Endothelial cell of umbilical vein (primary cell): Measurements from ENCODE around the gene RAB3GAP2. TPM values are rescaled to one million over a fixed set of nuclear protein-coding genes. Genes with fewer than 3 reads are reported as not detected.

Experiments used
- BruUV-seq: library from RNA; stranded (reverse); fragments of 400-500 nt; replicated peaks from 2 replicates; lab custom pipeline; 2021; lab: Mats Ljungman, UMichigan
- CTCF ChIA-PET: fragments of 300-600, 350-600 bp; sonication (Branson Sonifier 250); formaldehyde crosslinking; loops from one replicate; lab custom pipeline; 2021; ENCODE audit warnings: antibody characterized with exemption, inconsistent platforms; lab: Charles Lee
- POLR2A ChIA-PET: fragments of 300-600, 350-600 bp; sonication (Branson Sonifier 250); formaldehyde crosslinking; loops from one replicate; lab custom pipeline; 2021; ENCODE audit warnings: antibody characterized with exemption, inconsistent platforms; lab: Charles Lee
- DNase-seq: peaks from one replicate; pipeline ENCODE4 v3.0.0-alpha.2; 2011; ENCODE audit warnings: low read depth, low spot score
- FAIRE-seq: peaks from 2 replicates; lab custom pipeline; 2011; peaks lifted over from hg19 to GRCh38; lab: Jason Lieb, UNC
- H2AFZ ChIP-seq: 2 replicates; pipeline ENCODE4 v1.6.0; 2012; ENCODE audit warnings: low read depth, low read length, control low read depth, inconsistent platforms
- H3K27ac ChIP-seq: 2 replicates; pipeline ENCODE4 v1.5.1; 2011; ENCODE audit warnings: low read depth, mild to moderate bottlenecking, control low read depth, low read length, moderate library complexity; ENCODE audit not compliant: insufficient read depth
- H3K27me3 ChIP-seq, 2 experiments: 2 replicates each; pipeline versions ENCODE4 v1.6.0 to v1.6.1; 2011; ENCODE audit warnings: low read length in 2 of 2, mixed read lengths in 1 of 2; ENCODE audit not compliant: control insufficient read depth in 2 of 2, insufficient read depth in 2 of 2
- H3K36me3 ChIP-seq, 2 experiments: 2 replicates in 1 of 2; 3 replicates in 1 of 2; pipeline ENCODE4 v1.5.1; 2011; ENCODE audit warnings: low read length in 2 of 2, mild to moderate bottlenecking in 1 of 2, moderate library complexity in 1 of 2; ENCODE audit not compliant: control insufficient read depth in 2 of 2, insufficient read depth in 2 of 2; ENCODE audit errors: extremely low read depth in 1 of 2
- H3K4me1 ChIP-seq: 3 replicates; pipeline ENCODE4 v1.5.1; 2011; ENCODE audit warnings: mild to moderate bottlenecking, low read length; ENCODE audit not compliant: control insufficient read depth, insufficient read depth; ENCODE audit errors: extremely low read depth
- H3K4me2 ChIP-seq: 2 replicates; pipeline ENCODE4 v1.6.1; 2011; ENCODE audit warnings: low read length, control low read depth, mixed read lengths; ENCODE audit not compliant: insufficient read depth
- H3K4me3 ChIP-seq, 3 experiments: fragments of 200-600 bp in 1 of 3; sonication (generic), shearing (Covaris generic) in 1 of 3; replicated peaks in 1 of 3; 2 replicates each; pipeline ENCODE4 v1.5.1; 2011 to 2016; ENCODE audit warnings: control low read depth in 3 of 3, low read length in 3 of 3, mild to moderate bottlenecking in 2 of 3, inconsistent platforms in 1 of 3, low read depth in 1 of 3, moderate library complexity in 1 of 3; ENCODE audit not compliant: insufficient read depth in 1 of 3
- H3K79me2 ChIP-seq: 2 replicates; pipeline ENCODE4 v1.6.0; 2012; ENCODE audit warnings: low read length, inconsistent platforms; ENCODE audit not compliant: control insufficient read depth, insufficient read depth
- H3K9ac ChIP-seq: replicated peaks from 2 replicates; pipeline ENCODE3; 2011; ENCODE audit warnings: low read length, control low read depth; ENCODE audit not compliant: insufficient read depth; ENCODE audit errors: extremely low read depth
- H3K9me1 ChIP-seq: replicated peaks from 3 replicates; pipeline ENCODE4 v1.6.0; 2011; ENCODE audit warnings: mild to moderate bottlenecking, low read length; ENCODE audit not compliant: control insufficient read depth, insufficient read depth; ENCODE audit errors: extremely low read depth
- H3K9me3 ChIP-seq: replicated peaks from 2 replicates; pipeline ENCODE4 v1.5.1; 2012; ENCODE audit warnings: low read length, inconsistent platforms; ENCODE audit not compliant: control insufficient read depth, insufficient read depth
- H4K20me1 ChIP-seq: replicated peaks from 2 replicates; pipeline ENCODE3; 2011; ENCODE audit warnings: mild to moderate bottlenecking, low read length; ENCODE audit not compliant: control insufficient read depth, insufficient read depth; ENCODE audit errors: extremely low read depth
- EZH2 ChIP-seq: IDR thresholded peaks from 2 replicates; pipeline ENCODE4 v1.6.1; 2012; ENCODE audit warnings: borderline replicate concordance, low read depth, mild to moderate bottlenecking, moderate library complexity, low read length, inconsistent platforms; ENCODE audit not compliant: severe bottlenecking
- FOS ChIP-seq: IDR thresholded peaks from 2 replicates; pipeline ENCODE4 v1.6.1; 2011; ENCODE audit warnings: mild to moderate bottlenecking, low read length, moderate library complexity, borderline replicate concordance; ENCODE audit not compliant: insufficient read depth
- GATA2 ChIP-seq: IDR thresholded peaks from 2 replicates; pipeline ENCODE4 v1.7.0; 2011; ENCODE audit warnings: low read depth, mild to moderate bottlenecking, moderate library complexity, mixed read lengths, low read length; ENCODE audit not compliant: insufficient read length, insufficient read depth
- JUN ChIP-seq: IDR thresholded peaks from 2 replicates; pipeline ENCODE4 v1.6.1; 2011; ENCODE audit warnings: borderline replicate concordance, low read depth; ENCODE audit not compliant: insufficient read length, insufficient read depth
- MAX ChIP-seq: IDR thresholded peaks from 2 replicates; pipeline ENCODE4 v1.6.1; 2011; ENCODE audit not compliant: insufficient read depth, insufficient read length
- MYC ChIP-seq: IDR thresholded peaks from one replicate; pipeline ENCODE4 v1.6.1; 2011; ENCODE audit warnings: mild to moderate bottlenecking, low read depth, low read length
- POLR2A ChIP-seq: IDR thresholded peaks from 2 replicates; pipeline ENCODE4 v1.6.1; 2012; ENCODE audit warnings: low read depth, mild to moderate bottlenecking, control low read depth, low read length
- POLR2AphosphoS5 ChIP-seq: IDR thresholded peaks from 2 replicates; pipeline ENCODE4 v1.6.1; 2012; ENCODE audit warnings: low read depth, mild to moderate bottlenecking, control low read depth, low read length, moderate library complexity; ENCODE audit not compliant: insufficient read depth
- dilution Hi-C: fragments of 300-500 bp; cut with MboI; formaldehyde crosslinking; loops from one replicate; pipeline ENCODE4 v1.15.0; 2019; ENCODE audit warnings: low sequenced_read_pairs; ENCODE audit not compliant: extremely low pct_ligation_motif_present
- intact Hi-C: fragments of 100-400 bp; cut with micrococcal nuclease; formaldehyde crosslinking; loops from one replicate; pipeline ENCODE4 v1.10.0; 2022
- polyA plus RNA-seq, 4 experiments: library from polyadenylated mRNA; depleted of rRNA in 3 of 4; stranded (reverse) in 3 of 4; unstranded in 1 of 4; fragments of >200 nt; gene quantifications; 2 replicates each; pipeline versions ENCODE4 v1.2.1 to v1.2.3, GENCODE V29; 2011 to 2012; ENCODE audit warnings: missing spikeins in 1 of 4
- total RNA-seq: library from RNA; stranded (reverse); gene quantifications from 2 replicates; pipeline ENCODE4 v1.2.3, GENCODE V29; 2021
- TF ChIP-seq, protein P1 (sequence below), 2 donors: IDR thresholded peaks; 1 replicate in 1 of 2; 2 replicates in 1 of 2; pipeline ENCODE4 v1.5.1; 2011; ENCODE audit warnings: low read length in 2 of 2, mild to moderate bottlenecking in 2 of 2, moderate library complexity in 2 of 2, control low read depth in 1 of 2, inconsistent platforms in 1 of 2, low read depth in 1 of 2; ENCODE audit not compliant: insufficient read depth in 1 of 2; ENCODE audit errors: extremely low read depth in 1 of 2

Gene RAB3GAP2
- total and polyA plus RNA-seq, 2 donors (not counting 3 experiments of a cell fraction or from before 2014, with no cell fraction given), result 11.1 to 37.4 TPM

- CTCF ChIA-PET, result interaction anchor here (1.5 to 4.6 kb wide), 3 partner anchors 8 to 69 kb away, joined by 4 to 30 read pairs (median 5); no protein-coding TSS in a partner anchor
- no peak for TF ChIP-seq EZH2
- TF ChIP-seq, protein P1, sequence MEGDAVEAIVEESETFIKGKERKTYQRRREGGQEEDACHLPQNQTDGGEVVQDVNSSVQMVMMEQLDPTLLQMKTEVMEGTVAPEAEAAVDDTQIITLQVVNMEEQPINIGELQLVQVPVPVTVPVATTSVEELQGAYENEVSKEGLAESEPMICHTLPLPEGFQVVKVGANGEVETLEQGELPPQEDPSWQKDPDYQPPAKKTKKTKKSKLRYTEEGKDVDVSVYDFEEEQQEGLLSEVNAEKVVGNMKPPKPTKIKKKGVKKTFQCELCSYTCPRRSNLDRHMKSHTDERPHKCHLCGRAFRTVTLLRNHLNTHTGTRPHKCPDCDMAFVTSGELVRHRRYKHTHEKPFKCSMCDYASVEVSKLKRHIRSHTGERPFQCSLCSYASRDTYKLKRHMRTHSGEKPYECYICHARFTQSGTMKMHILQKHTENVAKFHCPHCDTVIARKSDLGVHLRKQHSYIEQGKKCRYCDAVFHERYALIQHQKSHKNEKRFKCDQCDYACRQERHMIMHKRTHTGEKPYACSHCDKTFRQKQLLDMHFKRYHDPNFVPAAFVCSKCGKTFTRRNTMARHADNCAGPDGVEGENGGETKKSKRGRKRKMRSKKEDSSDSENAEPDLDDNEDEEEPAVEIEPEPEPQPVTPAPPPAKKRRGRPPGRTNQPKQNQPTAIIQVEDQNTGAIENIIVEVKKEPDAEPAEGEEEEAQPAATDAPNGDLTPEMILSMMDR (IDR thresholded peaks at IDR 0.05; ENCODE audit: extremely low read depth in 1 of 2, insufficient read depth in 1 of 2, low read depth in 1 of 2, low read length in 2 of 2), result no peak
- no peak for TF ChIP-seq JUN
- no peak for TF ChIP-seq GATA2
- TF ChIP-seq MYC, result no peak
- TF ChIP-seq MAX, result no peak
- TF ChIP-seq POLR2A, result no peak
- TF ChIP-seq FOS, result no peak
- TF ChIP-seq POLR2AphosphoS5, result no peak
- H4K20me1 ChIP-seq, result no peaks in the 10 kb centered on the region
- H2AFZ ChIP-seq, result no peak overlapping the region
- no peaks in the 10 kb centered on the region for H3K27me3 ChIP-seq
- intact Hi-C loops, result no loop called here
- dilution Hi-C loops, result no loop called here
- no peaks in the 10 kb centered on the region for H3K4me1 ChIP-seq
- DNase-seq, result no peak
- no peaks in the 10 kb centered on the region for H3K9me3 ChIP-seq
- H3K79me2 ChIP-seq, result peaks cover 14% of the 10 kb centered on the region
- no peak overlapping the region for H3K4me3 ChIP-seq
- FAIRE-seq, result no peak
- peaks cover 2 to 5% of the 10 kb centered on the region in 2 experiments for H3K36me3 ChIP-seq
- H3K4me2 ChIP-seq, result no peak overlapping the region
- POLR2A ChIA-PET, result no interaction called here
- H3K9me1 ChIP-seq, result no peaks in the 10 kb centered on the region
- H3K27ac ChIP-seq, result no peak overlapping the region
- no peak overlapping the region for H3K9ac ChIP-seq
- no TSS peak for BruUV-seq
These were observed 44.9 kb downstream of the RAB3GAP2 start for GRCh38 chr1:220227393-220227792.
